ENCODE results near the gene ZNF101.

GRCh38 chr19:19687090-19687489 lies 18.5 kb downstream of the ZNF101 start:
- TF ChIP-seq, protein P1, sequence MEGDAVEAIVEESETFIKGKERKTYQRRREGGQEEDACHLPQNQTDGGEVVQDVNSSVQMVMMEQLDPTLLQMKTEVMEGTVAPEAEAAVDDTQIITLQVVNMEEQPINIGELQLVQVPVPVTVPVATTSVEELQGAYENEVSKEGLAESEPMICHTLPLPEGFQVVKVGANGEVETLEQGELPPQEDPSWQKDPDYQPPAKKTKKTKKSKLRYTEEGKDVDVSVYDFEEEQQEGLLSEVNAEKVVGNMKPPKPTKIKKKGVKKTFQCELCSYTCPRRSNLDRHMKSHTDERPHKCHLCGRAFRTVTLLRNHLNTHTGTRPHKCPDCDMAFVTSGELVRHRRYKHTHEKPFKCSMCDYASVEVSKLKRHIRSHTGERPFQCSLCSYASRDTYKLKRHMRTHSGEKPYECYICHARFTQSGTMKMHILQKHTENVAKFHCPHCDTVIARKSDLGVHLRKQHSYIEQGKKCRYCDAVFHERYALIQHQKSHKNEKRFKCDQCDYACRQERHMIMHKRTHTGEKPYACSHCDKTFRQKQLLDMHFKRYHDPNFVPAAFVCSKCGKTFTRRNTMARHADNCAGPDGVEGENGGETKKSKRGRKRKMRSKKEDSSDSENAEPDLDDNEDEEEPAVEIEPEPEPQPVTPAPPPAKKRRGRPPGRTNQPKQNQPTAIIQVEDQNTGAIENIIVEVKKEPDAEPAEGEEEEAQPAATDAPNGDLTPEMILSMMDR (IDR thresholded peaks at IDR 0.05 in 8 of 11, conservative IDR thresholded peaks at IDR 0.05 in 3 of 11) = no peak
- TF ChIP-seq POLR2A (IDR thresholded peaks at IDR 0.05) (no peak), POLR2AphosphoS5 (IDR thresholded peaks at IDR 0.05) (peak in 1 of 3 donors; percentile 3)
